Motor neuron (in vitro differentiated cells): ENCODE results near the gene GMPPB. TPM values are rescaled to one million over a fixed set of nuclear protein-coding genes. Genes with fewer than 3 reads are reported as not detected.

Experiments
- ATAC-seq, 8 experiments: fragments of 200-7000 bp; cut with Tn5 transposase; replicated peaks in 6 of 8; 2 replicates each; pipeline ENCODE4 v1.8.0; 2021; ENCODE audit warnings: mild to moderate bottlenecking in 8 of 8, moderate library complexity in 8 of 8
- H3K27ac ChIP-seq, 2 donors: fragments of 250-450 bp; sonication (Bioruptor Pico); 2 replicates each; pipeline ENCODE4 v1.9.0; 2021; ENCODE audit warnings: antibody characterized with exemption in 2 of 2, mild to moderate bottlenecking in 2 of 2, moderate library complexity in 1 of 2
- H3K4me1 ChIP-seq, 2 donors: fragments of 250-450 bp; sonication (Bioruptor Pico); replicated peaks in 1 of 2; 2 replicates each; pipeline ENCODE4 v1.6.1; 2021; ENCODE audit warnings: antibody characterized with exemption in 2 of 2, mild to moderate bottlenecking in 2 of 2, moderate library complexity in 1 of 2
- H3K4me3 ChIP-seq, 5 donors: fragments of 250-450 bp; sonication (Bioruptor Pico); 2 replicates each; pipeline ENCODE4 v1.9.0; 2021; ENCODE audit warnings: antibody characterized with exemption in 5 of 5, mild to moderate bottlenecking in 5 of 5, moderate library complexity in 4 of 5
- WGBS, 10 experiments: fragments of 450-650 bp; shearing (Covaris generic); methylation state at CpG; one replicate each; pipeline ENCODE4 v1.0.0; 2022; 5-methylcytosine and 5-hydroxymethylcytosine counted together
- in situ Hi-C, 9 experiments: fragments of 400-800 bp; cut with MboI; loops; one replicate each; pipeline ENCODE4 v1.15.0; 2021; ENCODE audit warnings: low sequenced_read_pairs in 9 of 9, low pct_unique_long_range_greater_than_20kb in 2 of 9; ENCODE audit not compliant: unreplicated experiment in 9 of 9
- total RNA-seq, 8 experiments: library from RNA; unstranded; fragments of 300-600 nt; gene quantifications; 2 replicates each; pipeline versions ENCODE4 v1.2.3 to v1.2.4, GENCODE V29; 2022

Gene GMPPB
- total RNA-seq, 8 experiments from 2014 or later, result 11.4 to 21.3 (median 16.2) TPM

DNA sequence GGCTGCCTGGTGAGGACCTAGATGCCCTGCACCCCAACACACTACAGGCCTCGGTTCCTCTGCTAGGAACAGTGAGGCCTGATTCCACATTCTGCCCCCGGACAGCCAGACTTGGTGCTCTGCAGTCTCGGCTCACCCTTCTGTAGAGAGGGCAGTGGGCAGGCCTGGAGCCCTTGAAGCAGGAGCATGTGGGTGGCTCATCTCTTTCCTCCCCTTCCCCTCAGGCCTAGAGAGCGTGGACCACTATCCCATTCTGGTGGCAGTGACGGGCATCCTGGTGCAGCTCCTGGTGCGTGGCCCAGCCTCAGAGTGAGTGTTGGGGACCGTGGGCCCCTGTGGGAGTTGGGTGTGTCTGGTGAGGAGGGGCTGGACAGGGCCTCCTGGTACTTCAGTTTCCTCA, 7.6 kb downstream of the GMPPB start:
- peaks cover 9 to 12% of the 10 kb centered on the region in 2 donors for H3K4me1 ChIP-seq
- no peak overlapping the region for H3K27ac ChIP-seq
- in situ Hi-C loops, result no loop called here
- ATAC-seq, result no peak
- WGBS, 10 experiments, result 90 to 100% (median 92%) methylated on average over 2 of the region's 7 CpGs; no CpG with 5 or more reads in 7 of the 10 experiments
- H3K4me3 ChIP-seq, result no peak overlapping the region

DNA sequence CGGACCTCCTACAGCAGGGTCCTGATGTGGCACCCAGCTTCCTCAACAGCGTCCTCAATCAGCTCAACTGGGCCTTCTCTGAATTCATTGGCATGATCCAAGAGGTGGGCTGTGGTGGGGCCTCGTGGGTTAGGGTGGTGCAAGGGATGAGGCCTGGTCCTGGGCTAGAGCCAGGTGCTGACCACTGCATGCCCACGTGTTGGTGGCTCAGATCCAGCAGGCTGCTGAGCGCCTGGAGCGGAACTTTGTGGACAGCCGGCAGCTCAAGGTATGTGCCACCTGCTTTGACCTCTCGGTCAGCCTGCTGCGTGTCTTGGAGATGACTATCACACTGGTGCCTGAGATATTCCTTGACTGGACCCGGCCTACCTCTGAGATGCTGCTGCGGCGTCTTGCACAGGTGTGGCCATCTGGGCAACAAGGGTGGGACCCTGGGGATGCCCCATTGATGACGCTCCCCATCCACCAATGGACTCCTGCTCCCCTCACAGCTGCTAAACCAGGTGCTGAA, 8.1 kb downstream of the GMPPB start:
- Histone ChIP-seq H3K27ac (no peak overlapping the region), H3K4me1 (peaks cover 9 to 12% of the 10 kb centered on the region in 2 donors), H3K4me3 (no peak overlapping the region)
- no peak for ATAC-seq
- in situ Hi-C loops, result no loop called here
- 89 to 100% (median 93%) methylated on average over 1 to 8 of the region's 13 CpGs; no CpG with 5 or more reads in 5 of the 10 experiments for WGBS, 10 experiments

GRCh38 chr3:49714728-49715550, 8.8 kb downstream of the GMPPB start:
- Histone ChIP-seq H3K27ac (no peak overlapping the region), H3K4me1 (peaks cover 7 to 9% of the 10 kb centered on the region in 2 donors), H3K4me3 (no peak overlapping the region)
- WGBS, 10 experiments, result 83 to 100% (median 92%) methylated on average over 1 to 8 of the region's 13 CpGs; no CpG with 5 or more reads in 6 of the 10 experiments
- in situ Hi-C loops, result no loop called here
- ATAC-seq, result no peak

DNA sequence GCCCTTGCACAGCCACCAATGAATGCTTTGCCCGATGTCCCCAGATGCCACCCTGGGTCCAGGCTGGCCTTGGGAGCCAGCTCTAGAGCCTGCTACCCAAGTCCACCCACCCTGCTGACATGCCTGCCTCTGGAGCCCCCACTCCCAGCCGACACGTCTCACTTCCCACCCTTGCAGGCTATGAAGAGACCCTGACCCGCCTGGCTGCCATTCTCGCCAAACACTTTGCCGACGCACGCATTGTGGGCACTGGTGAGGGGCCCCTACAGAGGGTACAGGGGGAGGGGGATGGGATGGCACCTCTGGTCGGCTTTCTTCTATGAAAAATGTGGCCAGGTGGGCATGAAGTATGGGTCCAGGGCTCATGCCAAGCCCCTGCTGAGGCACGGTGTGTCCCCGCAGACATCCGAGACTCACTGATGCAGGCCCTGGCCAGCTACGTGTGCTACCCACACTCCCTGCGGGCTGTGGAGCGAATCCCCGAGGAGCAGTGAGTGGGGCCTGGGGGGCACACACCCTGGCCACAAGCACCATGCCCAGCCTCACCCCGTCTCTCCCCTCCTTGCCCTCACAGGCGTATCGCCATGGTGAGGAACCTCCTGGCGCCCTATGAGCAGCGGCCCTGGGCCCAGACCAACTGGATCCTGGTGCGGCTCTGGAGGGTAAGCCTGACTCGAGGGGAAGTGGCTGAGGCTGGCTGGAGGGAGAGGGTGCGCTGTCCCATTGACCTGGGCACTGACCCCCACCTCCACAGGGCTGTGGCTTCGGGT, 10.2 kb downstream of the GMPPB start:
- H3K27ac ChIP-seq, result no peak overlapping the region
- 60 to 85% methylated on average over 1 to 8 of the region's 25 CpGs; no CpG with 5 or more reads in 8 of the 10 experiments for WGBS, 10 experiments
- H3K4me3 ChIP-seq, result no peak overlapping the region
- ATAC-seq, result peak in 1 of 8 experiments; percentile 2
- peaks cover 1% of the 10 kb centered on the region in 2 donors for H3K4me1 ChIP-seq
- in situ Hi-C loops, result no loop called here

- H3K27ac ChIP-seq, result no peak overlapping the region
- no peaks in the 10 kb centered on the region for H3K4me1 ChIP-seq
- WGBS, 10 experiments, result 48 to 100% (median 71%) methylated on average over 1 to 2 of the region's 7 CpGs; no CpG with 5 or more reads in 4 of the 10 experiments
- no peak overlapping the region for H3K4me3 ChIP-seq
- in situ Hi-C loops, result no loop called here
- no peak for ATAC-seq
These were observed 11.0 kb downstream of the GMPPB start for GRCh38 chr3:49712631-49713317.

DNA sequence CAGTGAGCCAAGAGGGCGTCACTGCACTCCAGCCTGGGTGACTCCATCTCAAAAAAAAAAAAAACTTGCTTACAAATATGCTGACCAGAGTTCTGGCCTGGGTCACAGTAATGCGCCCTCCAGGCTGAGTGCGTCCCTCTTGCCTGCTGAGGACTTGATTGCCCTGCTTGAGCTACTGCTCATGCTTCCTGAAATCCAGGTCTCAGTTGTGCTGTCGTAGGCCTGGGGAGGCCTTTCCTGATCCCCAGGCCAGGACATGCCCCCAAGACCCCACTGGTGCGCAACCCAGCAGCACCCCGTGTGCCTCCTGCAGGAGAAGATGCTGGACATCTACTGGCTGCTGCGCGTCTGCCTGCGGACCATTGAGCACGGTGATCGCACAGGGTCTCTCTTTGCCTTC, 11.6 kb downstream of the GMPPB start:
- no peak for ATAC-seq
- in situ Hi-C loops, result no loop called here
- 87 to 94% (median 91%) methylated on average over 1 to 7 of the region's 11 CpGs; no CpG with 5 or more reads in 4 of the 10 experiments for WGBS, 10 experiments
- Histone ChIP-seq H3K27ac (no peak overlapping the region), H3K4me3 (no peak overlapping the region), H3K4me1 (no peaks in the 10 kb centered on the region)

GRCh38 chr3:49711489-49711888, 12.3 kb downstream of the GMPPB start:
- no peak overlapping the region for H3K27ac ChIP-seq
- 80 to 100% (median 100%) methylated on average over 1 to 3 of the region's 5 CpGs; no CpG with 5 or more reads in 4 of the 10 experiments for WGBS, 10 experiments
- no peak overlapping the region for H3K4me3 ChIP-seq
- in situ Hi-C loops, result no loop called here
- no peak for ATAC-seq
- H3K4me1 ChIP-seq, result no peaks in the 10 kb centered on the region

DNA sequence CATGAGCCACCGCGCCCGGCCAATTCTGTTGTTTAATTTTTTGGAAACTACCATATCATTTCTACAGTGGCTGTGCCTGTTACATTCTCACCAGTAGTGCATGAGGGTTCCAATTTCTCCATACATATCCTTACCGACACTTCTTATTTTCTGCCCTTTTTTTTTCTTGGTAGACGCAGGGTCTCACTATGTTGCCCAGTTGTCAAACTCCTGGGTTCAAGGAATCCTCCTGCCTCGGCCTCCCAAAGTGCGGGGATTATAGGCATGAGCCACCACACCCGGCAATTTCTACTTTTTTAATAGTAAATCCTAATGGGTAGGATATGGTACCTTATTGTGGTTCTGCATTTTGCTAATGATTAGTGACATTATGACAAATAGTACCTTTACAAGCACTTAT, 13.9 kb downstream of the GMPPB start:
- Histone ChIP-seq H3K27ac (no peak overlapping the region), H3K4me3 (no peak overlapping the region), H3K4me1 (no peaks in the 10 kb centered on the region)
- in situ Hi-C loops, result no loop called here
- 87 to 100% (median 93%) methylated on average over 2 to 6 of the region's 8 CpGs; no CpG with 5 or more reads in 3 of the 10 experiments for WGBS, 10 experiments
- no peak for ATAC-seq

- no peaks in the 10 kb centered on the region for H3K4me1 ChIP-seq
- WGBS, 10 experiments, result 0 to 60% methylated on average over 1 of the region's 4 CpGs; no CpG with 5 or more reads in 8 of the 10 experiments
- H3K27ac ChIP-seq, result no peak overlapping the region
- in situ Hi-C loops, result no loop called here
- ATAC-seq, result peak in 2 of 8 experiments; percentile 18 to 26
- H3K4me3 ChIP-seq, result no peak overlapping the region
These were observed 16.7 kb downstream of the GMPPB start for GRCh38 chr3:49707113-49707480.

DNA sequence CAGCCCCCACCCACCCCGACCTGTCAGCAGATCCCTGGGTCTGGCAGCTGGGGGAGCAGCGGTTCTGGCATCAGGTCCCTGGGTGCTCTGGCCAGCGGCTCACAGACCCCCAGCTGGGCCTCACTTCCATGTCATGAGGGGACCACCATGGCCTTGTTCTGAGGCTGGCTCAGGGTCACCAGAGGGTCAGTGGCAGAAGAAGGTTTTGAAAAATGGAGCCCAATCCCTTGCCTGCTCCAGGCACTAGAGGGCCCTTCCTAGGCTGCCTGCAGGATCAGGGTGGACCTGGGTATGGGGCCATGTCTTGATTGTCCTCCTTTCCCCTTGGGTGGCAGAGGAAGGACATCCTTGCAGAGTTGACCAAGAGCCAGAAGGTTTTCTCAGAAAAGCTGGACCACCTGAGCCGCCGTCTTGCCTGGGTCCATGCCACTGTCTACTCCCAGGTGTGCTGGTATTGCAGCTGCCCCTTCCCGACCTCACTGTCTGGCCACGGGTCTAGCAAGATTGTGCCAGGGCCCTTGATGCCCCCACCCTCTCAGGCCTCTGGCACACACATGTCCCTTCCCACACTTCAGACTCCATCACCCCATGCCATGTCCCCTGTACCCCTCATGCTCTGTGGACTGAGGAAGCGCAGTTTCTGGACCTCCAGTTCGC, 17.2 kb downstream of the GMPPB start:
- Histone ChIP-seq H3K4me1 (no peaks in the 10 kb centered on the region), H3K27ac (no peak overlapping the region), H3K4me3 (no peak overlapping the region)
- 71 to 85% (median 82%) methylated on average over 1 to 4 of the region's 9 CpGs; no CpG with 5 or more reads in 7 of the 10 experiments for WGBS, 10 experiments
- no peak for ATAC-seq
- in situ Hi-C loops, result no loop called here

- 83 to 100% (median 98%) methylated on average over 1 to 7 of the region's 17 CpGs; no CpG with 5 or more reads in 5 of the 10 experiments for WGBS, 10 experiments
- in situ Hi-C loops, result no loop called here
- no peak overlapping the region for H3K27ac ChIP-seq
- ATAC-seq, result peak in 1 of 8 experiments; percentile 5
- H3K4me3 ChIP-seq, result no peak overlapping the region
- no peaks in the 10 kb centered on the region for H3K4me1 ChIP-seq
These were observed 18.3 kb downstream of the GMPPB start for GRCh38 chr3:49705390-49705960.

GRCh38 chr3:49704629-49705028, 19.1 kb downstream of the GMPPB start:
- 85 to 100% (median 100%) methylated on average over 1 to 3 of the region's 8 CpGs; no CpG with 5 or more reads in 7 of the 10 experiments for WGBS, 10 experiments
- Histone ChIP-seq H3K27ac (no peak overlapping the region), H3K4me3 (no peak overlapping the region), H3K4me1 (no peaks in the 10 kb centered on the region)
- ATAC-seq, result no peak
- in situ Hi-C loops, result no loop called here
